Breast epithelium (tissue), 4 donors: ENCODE measurements around the gene AEN. TPM values are rescaled to one million over a fixed set of nuclear protein-coding genes. Genes with fewer than 3 reads are reported as not detected.

Experiments
- DNase-seq, 2 donors: peaks; one replicate each; pipeline ENCODE4 v3.0.0-alpha.2; 2019; ENCODE audit warnings: low spot score in 2 of 2
- H3K27ac ChIP-seq, 2 donors: fragments of 200-600 bp; sonication (generic) in 1 of 2; one replicate each; pipeline ENCODE4 v1.5.1; 2016 to 2019; ENCODE audit warnings: mild to moderate bottlenecking in 1 of 2
- H3K27me3 ChIP-seq, 2 donors: fragments of 200-600 bp; sonication (generic) in 1 of 2; one replicate each; pipeline versions ENCODE4 v1.5.1 to v1.6.0; 2017 to 2019; ENCODE audit warnings: control low read depth in 1 of 2, mild to moderate bottlenecking in 1 of 2
- H3K36me3 ChIP-seq: fragments of 200-600 bp; one replicate; pipeline ENCODE4 v1.5.1; 2019
- H3K4me1 ChIP-seq, 2 donors: fragments of 200-600 bp; sonication (generic); one replicate each; pipeline ENCODE4 v1.5.1; 2016 to 2019; ENCODE audit warnings: control low read depth in 1 of 2
- H3K4me3 ChIP-seq, 3 donors: fragments of 200-600 bp; sonication (generic); 1 replicate in 2 of 3; 2 replicates in 1 of 3; pipeline ENCODE4 v1.5.1; 2016 to 2019; ENCODE audit warnings: mild to moderate bottlenecking in 3 of 3, moderate library complexity in 2 of 3
- H3K9me3 ChIP-seq, 2 donors: fragments of 200-600 bp; sonication (generic) in 1 of 2; one replicate each; pipeline ENCODE4 v1.5.1; 2016 to 2019; ENCODE audit warnings: control low read depth in 1 of 2
- CTCF ChIP-seq, 3 donors: fragments of 450-650 bp; IDR thresholded peaks; one replicate each; pipeline ENCODE4 v1.5.1; 2016 to 2017; ENCODE audit warnings: antibody characterized with exemption in 3 of 3, mild to moderate bottlenecking in 3 of 3, moderate library complexity in 3 of 3
- POLR2A ChIP-seq: fragments of 450-650 bp; IDR thresholded peaks from one replicate; pipeline ENCODE4 v1.6.1; 2016; ENCODE audit warnings: antibody characterized with exemption, mild to moderate bottlenecking, moderate library complexity
- POLR2AphosphoS5 ChIP-seq, 3 donors: sonication (generic); formaldehyde crosslinking; IDR thresholded peaks; one replicate each; pipeline ENCODE4 v1.6.1; 2017; ENCODE audit warnings: antibody characterized with exemption in 3 of 3
- intact Hi-C: fragments of 100-400 bp; cut with DNase I; formaldehyde crosslinking; loops from one replicate; pipeline ENCODE4 v1.15.1; 2023; ENCODE audit warnings: low total_unique reads
- total RNA-seq, 3 donors: library from RNA; depleted of rRNA; stranded (reverse); fragments of >200 nt; gene quantifications; one replicate each; pipeline ENCODE4 v1.1.0, GENCODE V29; 2016

Gene AEN
- total RNA-seq, 3 donors from 2014 or later, result 11.7 to 21.6 (median 18.1) TPM

DNA sequence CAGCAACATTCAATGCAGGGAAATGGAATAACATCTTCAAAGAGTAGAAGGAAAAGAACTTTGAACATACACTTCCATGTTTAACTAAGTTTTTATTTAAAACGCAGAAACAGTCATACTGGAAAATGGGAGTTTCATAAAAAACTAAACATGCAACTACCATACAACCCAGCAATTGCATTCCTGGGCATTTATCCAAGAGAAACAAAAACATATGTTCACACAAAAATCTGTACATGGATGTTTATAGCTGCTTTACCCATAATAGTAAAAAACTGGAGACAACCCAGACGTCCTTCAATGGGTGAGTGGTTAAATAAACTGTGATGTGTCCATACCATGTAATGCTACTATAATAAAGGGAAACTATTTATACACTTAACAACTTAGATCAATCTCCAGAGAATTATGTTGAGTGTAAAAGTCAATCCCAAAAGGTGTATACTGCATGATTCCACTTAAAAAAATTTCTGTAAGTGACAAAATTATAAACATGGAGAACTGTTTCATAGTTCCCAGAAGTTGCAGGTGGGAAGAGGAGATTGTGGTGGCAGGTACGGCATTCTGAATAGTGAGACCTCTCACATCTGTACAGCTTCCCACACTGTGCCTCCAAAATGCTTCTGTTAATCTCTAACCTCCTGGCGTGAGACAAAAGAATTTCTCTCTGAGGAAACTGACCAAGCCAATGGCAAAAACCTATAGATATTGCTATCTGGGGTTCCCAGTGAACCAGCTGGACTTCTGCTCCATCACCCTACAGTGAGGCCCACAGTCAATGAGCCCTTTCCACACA lies 40.8 kb downstream of the AEN start:
- Histone ChIP-seq H3K27me3 (no peaks in the 10 kb centered on the region), H3K27ac (no peak overlapping the region), H3K9me3 (no peaks in the 10 kb centered on the region), H3K4me1 (no peaks in the 10 kb centered on the region), H3K4me3 (no peak overlapping the region), H3K36me3 (no peaks in the 10 kb centered on the region)
- no peak for DNase-seq
- intact Hi-C loops, result no loop called here
- no peak for TF ChIP-seq CTCF (IDR thresholded peaks at IDR 0.05)
- TF ChIP-seq POLR2AphosphoS5 (IDR thresholded peaks at IDR 0.05), result no peak
- no peak for TF ChIP-seq POLR2A

DNA sequence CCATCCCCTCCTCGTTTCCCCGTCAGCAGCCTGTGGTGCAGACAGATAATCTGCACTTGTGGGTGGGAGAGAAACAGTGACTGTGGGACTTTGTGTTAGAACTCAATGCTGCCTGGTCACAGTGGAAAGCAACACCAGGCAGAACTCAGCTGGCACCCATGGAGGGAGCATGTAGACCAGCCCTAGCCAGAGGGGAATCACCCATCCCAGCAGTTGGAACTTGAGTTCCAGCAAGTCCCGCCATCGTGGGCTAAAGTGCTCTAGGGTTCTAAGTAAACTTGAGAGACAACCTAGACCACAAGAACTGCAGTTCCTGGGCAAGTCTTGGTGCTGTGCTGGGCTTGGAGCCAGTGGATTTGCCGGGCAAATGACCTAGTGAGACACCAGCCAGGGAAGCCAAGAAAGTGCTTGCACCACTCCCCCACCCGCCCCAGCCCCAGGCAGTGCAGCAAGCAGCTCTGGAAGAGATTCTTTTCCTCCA lies 42.0 kb downstream of the AEN start:
- TF ChIP-seq CTCF (IDR thresholded peaks at IDR 0.05), result no peak
- TF ChIP-seq POLR2AphosphoS5 (IDR thresholded peaks at IDR 0.05), result no peak
- TF ChIP-seq POLR2A, result no peak
- intact Hi-C loops, result no loop called here
- no peaks in the 10 kb centered on the region for H3K4me1 ChIP-seq
- no peak overlapping the region for H3K4me3 ChIP-seq
- DNase-seq, result peak in 1 of 2 donors; percentile 54
- H3K27me3 ChIP-seq, result no peaks in the 10 kb centered on the region
- H3K36me3 ChIP-seq, result no peaks in the 10 kb centered on the region
- H3K9me3 ChIP-seq, result no peaks in the 10 kb centered on the region
- H3K27ac ChIP-seq, result peak overlapping the region in 1 of 2 donors; percentile 8

GRCh38 chr15:88664151-88664778 lies 43.1 kb downstream of the AEN start:
- no peaks in the 10 kb centered on the region for H3K36me3 ChIP-seq
- DNase-seq, result peak in 1 of 2 donors; percentile 37
- TF ChIP-seq CTCF (IDR thresholded peaks at IDR 0.05) (peak in 1 of 3 donors; percentile 31), POLR2A (no peak), POLR2AphosphoS5 (IDR thresholded peaks at IDR 0.05) (no peak)
- H3K4me1 ChIP-seq, result no peaks in the 10 kb centered on the region
- H3K4me3 ChIP-seq, result no peak overlapping the region
- H3K27me3 ChIP-seq, result no peaks in the 10 kb centered on the region
- intact Hi-C loops, result no loop called here
- H3K27ac ChIP-seq, result peak overlapping the region; percentile 8 to 22
- no peaks in the 10 kb centered on the region for H3K9me3 ChIP-seq

DNA sequence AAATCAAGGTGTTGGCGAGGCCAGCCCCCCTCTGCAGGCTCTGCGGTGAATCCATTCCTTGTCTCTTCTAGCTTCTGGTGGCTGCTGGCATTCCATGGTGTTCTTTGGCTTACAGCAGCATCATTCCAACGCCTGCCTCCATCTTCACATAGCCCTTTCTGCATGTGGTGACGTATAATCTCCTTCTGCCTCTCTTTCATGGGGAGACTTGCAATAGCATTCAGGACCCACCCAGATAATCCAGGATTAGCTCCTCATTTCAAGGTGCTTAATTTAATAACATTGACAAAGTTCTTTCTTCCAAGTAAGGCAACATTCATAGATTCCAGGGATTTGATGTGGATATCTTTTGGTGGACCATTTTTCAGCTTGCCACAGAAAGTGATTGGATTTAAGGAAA lies 53.5 kb downstream of the AEN start:
- DNase-seq, result no peak
- no peaks in the 10 kb centered on the region for H3K36me3 ChIP-seq
- no peak overlapping the region for H3K27ac ChIP-seq
- H3K27me3 ChIP-seq, result no peaks in the 10 kb centered on the region
- H3K4me1 ChIP-seq, result no peaks in the 10 kb centered on the region
- no peaks in the 10 kb centered on the region for H3K9me3 ChIP-seq
- no peak for TF ChIP-seq POLR2AphosphoS5 (IDR thresholded peaks at IDR 0.05)
- no peak for TF ChIP-seq CTCF (IDR thresholded peaks at IDR 0.05)
- no peak for TF ChIP-seq POLR2A
- no peak overlapping the region for H3K4me3 ChIP-seq
- intact Hi-C loops, result no loop called here

DNA sequence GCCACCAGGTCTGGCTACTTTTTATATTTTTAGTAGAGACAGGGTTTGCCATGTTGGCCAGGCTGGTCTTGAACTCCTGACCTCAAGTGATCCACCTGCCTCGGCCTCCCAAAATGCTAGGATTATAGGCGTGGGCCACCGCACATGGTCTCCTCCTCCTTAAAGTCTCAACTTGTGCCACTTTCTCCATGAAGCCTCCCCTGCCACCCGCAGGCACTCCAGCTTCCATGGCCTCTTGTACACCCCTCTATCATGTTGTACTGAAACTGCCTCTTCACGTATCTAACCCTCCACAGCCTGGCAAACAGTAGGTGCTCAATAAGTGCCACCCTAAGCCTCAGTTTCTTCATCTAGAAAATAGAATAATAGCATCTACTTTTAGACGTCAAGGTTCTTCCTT lies 57.6 kb downstream of the AEN start:
- intact Hi-C loops, result no loop called here
- no peak for DNase-seq
- no peak overlapping the region for H3K27ac ChIP-seq

More for the DNA sequence above, 57.6 kb downstream of the AEN start:
- Histone ChIP-seq H3K4me3 (no peak overlapping the region), H3K4me1 (no peaks in the 10 kb centered on the region), H3K27me3 (no peaks in the 10 kb centered on the region), H3K9me3 (no peaks in the 10 kb centered on the region), H3K36me3 (no peaks in the 10 kb centered on the region)
- no peak for TF ChIP-seq POLR2AphosphoS5 (IDR thresholded peaks at IDR 0.05)
